Sigmoid colon (tissue), 4 donors: ENCODE data around the gene CDKN1C.

Experiments used
- EP300 ChIP-seq, 4 donors: sonication (generic); formaldehyde crosslinking; IDR thresholded peaks; one replicate each; pipeline ENCODE4 v1.6.1; 2017; ENCODE audit warnings: antibody characterized with exemption in 4 of 4
- POLR2A ChIP-seq, 2 donors: fragments of 450-650 bp; IDR thresholded peaks; one replicate each; pipeline ENCODE4 v1.6.1; 2016; ENCODE audit warnings: antibody characterized with exemption in 2 of 2, mild to moderate bottlenecking in 2 of 2, moderate library complexity in 2 of 2
- POLR2AphosphoS5 ChIP-seq, 4 donors: sonication (generic); formaldehyde crosslinking; IDR thresholded peaks; one replicate each; pipeline ENCODE4 v1.6.1; 2017; ENCODE audit warnings: antibody characterized with exemption in 4 of 4
- TF ChIP-seq, protein P1 (sequence below), 4 experiments: fragments of 450-650 bp in 3 of 4; fragments of 200-600 bp in 1 of 4; IDR thresholded peaks; one replicate each; pipeline ENCODE4 v1.5.1; 2016 to 2019; ENCODE audit warnings: antibody characterized with exemption in 4 of 4, mild to moderate bottlenecking in 3 of 4, moderate library complexity in 2 of 4

- TF ChIP-seq POLR2AphosphoS5 (IDR thresholded peaks at IDR 0.05) (no peak), POLR2A (IDR thresholded peaks at IDR 0.05) (no peak), EP300 (IDR thresholded peaks at IDR 0.05) (no peak)
- TF ChIP-seq, protein P1, sequence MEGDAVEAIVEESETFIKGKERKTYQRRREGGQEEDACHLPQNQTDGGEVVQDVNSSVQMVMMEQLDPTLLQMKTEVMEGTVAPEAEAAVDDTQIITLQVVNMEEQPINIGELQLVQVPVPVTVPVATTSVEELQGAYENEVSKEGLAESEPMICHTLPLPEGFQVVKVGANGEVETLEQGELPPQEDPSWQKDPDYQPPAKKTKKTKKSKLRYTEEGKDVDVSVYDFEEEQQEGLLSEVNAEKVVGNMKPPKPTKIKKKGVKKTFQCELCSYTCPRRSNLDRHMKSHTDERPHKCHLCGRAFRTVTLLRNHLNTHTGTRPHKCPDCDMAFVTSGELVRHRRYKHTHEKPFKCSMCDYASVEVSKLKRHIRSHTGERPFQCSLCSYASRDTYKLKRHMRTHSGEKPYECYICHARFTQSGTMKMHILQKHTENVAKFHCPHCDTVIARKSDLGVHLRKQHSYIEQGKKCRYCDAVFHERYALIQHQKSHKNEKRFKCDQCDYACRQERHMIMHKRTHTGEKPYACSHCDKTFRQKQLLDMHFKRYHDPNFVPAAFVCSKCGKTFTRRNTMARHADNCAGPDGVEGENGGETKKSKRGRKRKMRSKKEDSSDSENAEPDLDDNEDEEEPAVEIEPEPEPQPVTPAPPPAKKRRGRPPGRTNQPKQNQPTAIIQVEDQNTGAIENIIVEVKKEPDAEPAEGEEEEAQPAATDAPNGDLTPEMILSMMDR (IDR thresholded peaks at IDR 0.05), result no peak
Observed at GRCh38 chr11:2869561-2870427, 15.8 kb downstream of the CDKN1C start.
